IPS-11a (cell line): ENCODE data around the gene TP53RK.
A peak's percentile ranks its signal among the peaks of the same experiment; 100 is the strongest.

Source experiments
- H3K4me3 ChIP-seq: one replicate; pipeline ENCODE4 v1.5.1; 2013; ENCODE audit warnings: low read depth, low read length, control low read depth

The TP53RK gene

DNA sequence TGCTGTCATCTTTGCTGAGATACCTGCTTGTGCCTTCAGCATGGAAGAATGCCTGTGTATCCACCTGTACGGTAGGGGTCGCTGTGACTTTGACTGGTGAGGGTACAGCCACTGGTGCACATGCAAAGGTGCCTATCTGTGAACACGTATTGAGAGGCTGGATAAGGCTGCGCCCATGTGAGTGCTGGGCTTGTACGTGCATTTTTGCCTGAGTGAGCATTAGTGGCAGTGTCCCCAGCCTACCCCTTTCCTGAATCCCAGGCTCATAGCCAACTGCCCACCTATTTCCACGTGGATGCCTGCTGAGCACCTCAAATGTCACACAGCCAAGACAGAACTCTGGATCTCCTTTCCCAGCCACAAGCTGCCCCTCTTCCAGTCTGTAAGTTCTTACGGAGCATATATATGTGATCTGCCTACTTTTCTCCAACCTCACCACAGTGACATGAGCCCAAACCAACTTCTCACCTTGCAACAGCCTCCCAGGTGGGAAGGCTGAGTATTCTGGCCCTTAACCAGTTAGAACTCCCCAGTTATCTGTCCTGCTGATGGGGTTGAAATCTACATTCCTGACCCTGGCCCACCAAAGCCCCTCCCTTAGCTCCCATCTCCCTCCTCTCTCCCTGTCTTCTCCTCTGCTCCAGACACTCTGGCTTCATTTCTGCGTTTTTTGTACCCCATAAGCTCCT lies 19.1 kb upstream of the TP53RK start:
- no peak overlapping the region for H3K4me3 ChIP-seq

DNA sequence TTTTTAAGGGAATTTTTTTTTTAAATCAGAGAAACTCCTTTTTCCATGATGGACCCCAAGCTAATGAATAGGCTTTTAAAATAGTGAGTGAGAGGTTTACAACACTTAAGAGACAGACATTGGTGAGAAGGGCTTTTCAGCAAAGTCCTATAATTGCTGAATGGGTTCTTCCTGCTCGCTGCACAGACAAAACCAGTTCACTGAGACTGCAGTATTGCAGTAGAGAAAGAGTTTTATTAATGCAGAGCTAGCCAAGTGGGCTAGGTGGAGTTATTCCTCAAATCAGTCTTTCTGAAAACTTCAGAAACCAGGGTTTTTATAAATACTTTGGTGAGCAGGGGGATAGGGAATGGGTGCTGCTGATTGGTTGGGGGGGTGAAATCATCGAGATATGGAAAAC lies 17.0 kb upstream of the TP53RK start:
- H3K4me3 ChIP-seq, result no peak overlapping the region

DNA sequence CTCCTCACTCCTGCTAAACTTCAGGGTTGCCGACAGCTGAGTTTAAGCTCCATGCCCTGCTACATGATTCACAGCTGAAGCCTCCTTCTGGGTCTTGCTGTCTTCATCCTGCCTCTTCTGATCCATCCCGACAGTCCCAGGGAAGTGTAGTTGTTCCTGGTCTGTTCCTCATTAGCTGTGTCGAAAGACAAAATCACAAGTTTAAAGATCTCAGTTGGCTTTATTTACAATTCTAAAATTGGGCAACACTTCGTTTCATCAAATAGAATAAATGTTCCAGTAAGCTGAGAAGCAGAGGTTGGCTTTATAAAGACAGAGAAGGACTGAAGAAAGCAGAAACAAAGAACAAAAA lies 16.1 kb upstream of the TP53RK start:
- no peak overlapping the region for H3K4me3 ChIP-seq

DNA sequence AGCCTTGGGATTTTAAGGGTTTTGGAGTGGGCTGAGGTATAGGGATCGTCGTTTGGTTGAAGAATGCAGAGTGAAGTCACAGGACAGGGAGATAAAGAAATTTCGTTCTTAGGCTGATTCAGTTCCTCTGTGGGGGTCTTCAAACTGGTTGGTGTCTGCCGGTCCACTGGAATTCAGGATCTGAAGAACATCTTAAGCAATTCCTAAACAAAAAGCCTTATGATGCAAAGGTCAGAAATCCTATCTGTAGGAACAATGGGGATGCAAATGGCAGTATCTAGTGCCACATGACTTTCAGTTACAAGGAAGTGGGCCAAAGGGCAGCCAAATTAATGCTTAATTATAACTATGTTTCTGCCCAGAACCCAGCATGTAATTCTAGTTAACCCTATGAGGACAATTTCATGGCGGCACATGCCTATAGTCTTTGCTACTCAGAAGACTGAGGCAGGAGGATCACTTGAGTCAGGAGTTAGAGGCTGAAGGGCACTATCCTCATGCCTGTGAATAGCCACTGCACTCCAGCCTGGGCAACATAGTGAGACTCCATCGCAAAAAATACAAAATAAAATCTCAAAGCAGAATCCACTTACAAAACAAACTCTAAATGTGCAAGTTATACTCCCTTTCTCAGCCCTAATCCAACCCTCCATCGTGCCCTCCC lies 15.6 kb upstream of the TP53RK start:
- H3K4me3 ChIP-seq, result no peak overlapping the region

DNA sequence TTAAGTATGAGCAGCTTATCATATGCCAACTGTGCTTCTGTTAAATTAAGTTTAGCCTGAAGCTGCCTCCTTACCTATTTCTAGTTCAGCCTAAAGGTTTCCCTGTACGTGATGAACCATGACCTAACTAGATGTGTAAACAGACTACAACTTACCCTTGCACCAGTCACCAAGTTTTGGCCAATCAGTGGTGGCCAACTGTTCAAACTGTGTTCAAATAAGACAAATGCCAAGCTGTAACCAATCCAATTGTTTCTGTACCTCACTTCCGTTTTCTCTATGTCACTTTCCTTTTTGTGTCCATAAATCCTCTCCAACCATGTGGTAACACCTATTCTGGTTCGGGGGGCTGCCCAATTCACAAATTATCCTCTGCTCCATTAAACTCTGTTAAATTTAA lies 14.2 kb upstream of the TP53RK start:
- H3K4me3 ChIP-seq, result no peak overlapping the region

DNA sequence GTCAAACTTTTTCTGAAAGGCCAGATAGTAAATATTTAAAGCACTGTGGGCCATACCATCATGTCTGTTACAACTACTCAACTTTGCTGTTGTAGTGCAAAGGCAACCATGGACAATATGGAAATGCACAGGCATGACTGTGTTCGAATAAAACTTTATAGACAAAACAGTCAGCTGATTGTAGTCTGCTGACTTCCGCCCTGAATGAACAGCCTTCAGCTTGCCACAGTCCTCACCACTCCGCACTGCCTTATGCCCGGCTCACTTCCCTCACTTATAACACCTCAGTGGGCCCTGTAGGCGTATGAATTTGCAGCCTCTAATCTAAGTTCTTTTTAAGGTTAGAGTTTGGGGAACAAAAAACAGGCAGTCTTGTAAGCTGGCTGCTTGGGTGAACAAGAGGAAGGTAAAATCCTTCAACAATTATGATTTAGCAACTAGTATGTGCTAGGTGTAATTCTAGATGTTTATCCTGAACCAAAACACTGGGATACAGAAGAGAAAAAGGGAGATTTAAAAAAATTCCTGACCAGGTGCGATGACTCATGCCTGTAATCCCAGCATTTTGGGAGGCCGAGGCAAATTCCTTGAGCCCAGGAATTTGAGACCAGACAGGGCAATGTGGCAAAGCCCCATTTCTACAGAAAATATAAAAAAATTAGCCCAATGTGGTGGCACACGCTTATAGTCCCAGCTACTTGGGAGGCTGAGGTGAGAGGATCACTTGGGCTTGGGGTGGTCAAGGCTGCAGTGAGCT lies 13.4 kb upstream of the TP53RK start:
- H3K4me3 ChIP-seq, result no peak overlapping the region

DNA sequence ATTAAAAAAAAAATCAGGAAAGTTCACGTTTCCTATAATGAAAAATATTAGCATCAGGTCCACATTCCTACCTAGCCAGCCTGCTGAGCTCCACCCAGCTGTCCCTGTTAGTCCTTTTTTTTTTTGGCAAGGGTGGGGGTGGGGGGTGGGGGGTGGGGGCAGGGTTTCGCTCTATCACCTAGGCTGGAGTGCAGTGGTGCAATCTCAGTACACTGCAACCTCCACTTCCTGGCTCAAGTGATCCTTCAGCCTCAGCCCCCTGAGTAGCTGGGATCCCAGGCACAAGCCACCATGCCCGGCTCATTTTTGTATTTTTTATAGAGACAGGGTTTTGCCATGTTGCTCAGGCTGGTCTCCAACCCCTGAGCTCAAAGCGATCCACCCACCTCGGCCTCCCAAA lies 12.7 kb upstream of the TP53RK start:
- H3K4me3 ChIP-seq, result no peak overlapping the region

DNA sequence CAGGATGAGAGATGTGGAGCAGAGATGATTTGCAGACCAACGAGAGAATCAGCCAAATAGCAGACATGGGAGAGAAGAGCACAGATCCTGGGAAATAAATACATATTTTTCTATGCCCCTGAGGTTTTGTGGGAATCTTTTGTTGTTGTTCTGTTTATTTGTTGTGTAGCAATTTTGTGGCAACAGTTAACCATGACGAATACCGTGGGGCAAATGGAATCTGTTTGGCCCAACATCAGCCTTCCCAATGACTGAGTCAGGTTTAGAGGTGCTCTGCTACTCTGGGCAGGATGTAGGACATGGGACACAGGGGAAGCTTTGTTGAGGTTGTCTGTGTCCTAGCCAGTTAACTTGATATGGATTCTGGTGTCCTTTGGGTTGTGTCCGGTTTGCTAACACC lies 12.3 kb upstream of the TP53RK start:
- H3K4me3 ChIP-seq, result no peak overlapping the region

DNA sequence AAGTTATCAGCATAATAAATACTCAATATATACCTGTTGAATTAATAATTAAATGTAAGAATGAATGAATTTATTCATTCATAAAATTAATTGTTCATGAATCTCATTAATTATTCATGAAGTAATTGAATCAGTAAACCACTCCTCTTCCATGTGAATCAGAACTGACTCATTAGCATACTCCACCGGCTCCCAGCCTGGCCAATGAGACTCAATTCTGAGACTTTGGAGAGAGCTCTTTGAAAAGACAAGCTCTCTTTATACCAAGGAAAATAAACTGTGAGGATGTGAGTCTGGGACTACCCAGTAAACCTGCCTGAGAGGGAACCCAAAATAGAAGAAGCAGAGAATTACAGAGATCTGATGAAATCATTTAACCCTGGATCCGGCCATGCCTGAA lies 11.8 kb upstream of the TP53RK start:
- H3K4me3 ChIP-seq, result no peak overlapping the region

DNA sequence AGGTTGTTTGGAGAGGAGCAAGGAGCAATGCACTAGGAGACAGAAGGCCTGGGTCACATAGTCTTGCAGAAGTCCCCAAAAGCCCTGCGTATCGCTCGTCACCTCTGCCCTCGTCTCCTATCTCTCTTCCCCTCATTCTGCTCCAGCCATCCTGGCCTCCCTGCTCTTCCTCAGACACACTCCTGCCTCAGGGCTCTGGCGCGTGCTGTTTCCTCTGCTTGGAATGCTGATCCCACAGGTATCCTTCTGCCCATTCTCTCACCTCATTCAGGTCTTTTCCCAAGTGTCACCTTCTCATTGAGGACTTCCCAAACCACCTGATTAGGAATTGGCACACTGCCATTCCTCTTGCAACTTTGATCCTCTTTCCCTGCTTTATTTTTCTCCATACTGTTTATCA lies 11.2 kb upstream of the TP53RK start:
- no peak overlapping the region for H3K4me3 ChIP-seq

DNA sequence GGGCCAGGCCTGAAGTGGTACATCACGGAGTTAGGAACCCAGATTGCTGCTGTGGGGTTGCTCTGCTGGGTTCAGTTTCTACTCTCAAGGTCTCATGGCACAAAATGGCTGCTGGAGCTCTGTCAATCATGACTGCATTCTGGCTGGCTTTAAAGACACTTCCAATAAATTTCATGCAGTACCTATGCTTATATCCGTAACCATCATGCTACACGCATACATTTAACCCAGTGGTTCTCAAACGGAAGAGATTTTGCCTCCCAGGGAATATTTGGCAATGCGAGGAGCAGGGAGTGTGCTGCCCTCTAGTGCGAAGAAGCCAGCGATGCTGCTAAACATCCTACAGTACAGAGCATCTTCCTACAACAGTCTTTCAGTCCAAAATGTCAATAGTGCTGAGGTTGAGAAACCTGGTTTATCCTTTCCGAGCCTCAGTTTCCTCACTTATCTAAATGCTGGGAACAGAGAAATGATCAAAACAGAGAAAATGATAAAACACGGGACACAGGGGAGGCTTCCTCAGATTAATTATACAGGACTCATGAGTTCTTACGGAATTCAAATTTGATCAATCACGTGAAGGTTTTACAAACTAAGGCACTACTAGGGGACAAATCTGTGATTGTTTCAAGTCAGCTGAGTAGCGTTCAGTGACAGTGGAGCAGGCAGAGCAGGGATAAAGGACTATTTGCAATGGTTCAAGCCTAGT lies 10.6 kb upstream of the TP53RK start:
- H3K4me3 ChIP-seq, result no peak overlapping the region

DNA sequence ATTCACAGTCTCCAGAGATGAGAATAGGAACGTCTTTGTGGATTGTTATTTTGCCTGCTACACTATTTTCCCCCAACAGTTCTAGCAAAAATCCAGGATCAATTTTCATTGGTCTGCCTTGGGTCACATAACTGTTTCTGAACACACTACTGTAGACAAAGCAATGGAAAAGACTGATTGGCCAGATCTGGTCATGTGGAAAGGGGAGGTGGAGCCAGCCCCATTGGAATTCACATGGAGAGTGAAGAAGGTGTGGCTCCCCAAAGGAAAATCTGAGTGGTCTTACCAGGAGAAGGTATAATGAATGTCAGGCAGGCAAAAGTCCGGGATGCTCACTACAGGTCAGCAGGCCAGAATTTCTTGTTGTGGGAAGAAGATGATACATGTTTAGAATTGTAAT lies 9.5 kb upstream of the TP53RK start:
- H3K4me3 ChIP-seq, result no peak overlapping the region

DNA sequence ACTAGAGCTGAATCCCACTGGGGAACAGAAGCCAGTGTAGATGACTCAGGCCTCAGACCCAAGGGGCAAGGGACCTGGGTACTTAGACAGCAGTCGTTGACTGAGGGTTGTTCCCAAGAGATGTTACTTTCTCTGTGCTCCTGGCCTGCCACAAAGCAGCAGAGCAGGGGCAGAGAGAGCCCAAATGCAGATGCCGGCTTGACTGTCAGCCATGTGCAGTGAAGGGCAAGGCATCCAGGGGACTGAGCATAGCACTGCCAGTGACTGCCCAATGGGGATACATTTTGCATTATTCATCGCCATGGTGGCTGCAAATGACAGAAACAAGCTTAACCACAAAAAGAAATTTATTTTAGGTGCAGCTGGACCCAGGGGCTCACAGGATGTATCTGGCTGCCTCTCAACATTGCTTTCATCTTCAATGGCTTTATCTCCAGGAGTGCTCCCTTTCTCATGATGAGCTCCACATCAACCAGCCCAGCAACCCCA lies 7.6 kb upstream of the TP53RK start:
- H3K4me3 ChIP-seq, result no peak overlapping the region

DNA sequence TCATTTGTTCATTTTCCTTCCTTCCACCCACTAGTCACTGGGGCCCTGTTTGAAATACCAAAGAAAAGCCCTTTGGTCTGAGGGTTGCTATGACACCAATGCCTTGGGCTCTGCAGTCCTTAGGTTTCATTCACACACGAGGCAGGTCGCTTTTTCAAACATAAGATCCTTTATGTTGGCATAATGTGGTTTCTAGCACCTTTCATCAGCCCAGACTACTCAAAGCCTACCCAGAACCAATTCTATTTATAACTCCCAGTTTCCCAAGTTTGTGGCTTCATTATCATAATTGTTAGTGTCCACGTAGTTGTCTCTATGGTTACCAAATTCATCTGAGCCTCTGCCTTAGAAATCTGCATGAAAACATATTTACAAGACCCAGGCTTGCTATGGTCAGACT lies 6.6 kb upstream of the TP53RK start:
- H3K4me3 ChIP-seq, result no peak overlapping the region

DNA sequence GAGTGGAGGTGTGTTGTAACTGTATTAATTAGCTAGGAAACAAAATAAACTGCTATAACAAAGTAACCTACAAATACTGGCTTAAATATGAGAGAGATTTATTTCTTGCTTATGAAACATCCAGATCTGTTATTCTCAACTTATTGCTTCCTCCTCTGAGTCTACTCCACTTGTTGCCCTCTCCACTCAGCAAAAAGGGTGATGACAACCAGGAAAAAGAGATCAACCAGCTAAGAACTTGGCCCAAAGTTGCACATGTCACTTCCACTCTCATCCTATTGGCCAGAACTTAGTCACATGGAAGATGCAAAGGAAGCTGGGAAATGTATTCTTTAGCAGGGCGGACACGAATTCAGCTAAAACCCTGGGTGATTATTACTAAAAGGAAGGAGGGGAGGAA lies 5.2 kb upstream of the TP53RK start:
- H3K4me3 ChIP-seq, result no peak overlapping the region

DNA sequence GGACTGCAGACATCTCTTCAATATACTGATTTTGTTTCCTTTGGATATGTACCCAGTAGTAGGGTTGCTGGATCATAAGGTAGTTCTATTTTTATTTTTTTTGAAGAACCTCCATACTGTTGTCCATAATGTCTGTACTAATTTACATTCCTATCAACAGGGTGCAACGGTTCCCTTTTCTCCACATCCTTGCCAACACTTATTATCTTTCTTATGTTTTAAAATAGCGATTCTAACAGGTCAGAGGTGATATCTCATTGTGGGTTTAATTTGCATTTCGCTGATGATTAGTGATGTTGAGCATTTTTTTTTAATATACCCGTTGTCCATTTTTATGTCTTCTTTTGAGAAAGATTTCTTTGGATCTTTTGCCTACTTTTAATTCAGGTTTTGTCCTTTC lies 2.0 kb upstream of the TP53RK start:
- no peak overlapping the region for H3K4me3 ChIP-seq

DNA sequence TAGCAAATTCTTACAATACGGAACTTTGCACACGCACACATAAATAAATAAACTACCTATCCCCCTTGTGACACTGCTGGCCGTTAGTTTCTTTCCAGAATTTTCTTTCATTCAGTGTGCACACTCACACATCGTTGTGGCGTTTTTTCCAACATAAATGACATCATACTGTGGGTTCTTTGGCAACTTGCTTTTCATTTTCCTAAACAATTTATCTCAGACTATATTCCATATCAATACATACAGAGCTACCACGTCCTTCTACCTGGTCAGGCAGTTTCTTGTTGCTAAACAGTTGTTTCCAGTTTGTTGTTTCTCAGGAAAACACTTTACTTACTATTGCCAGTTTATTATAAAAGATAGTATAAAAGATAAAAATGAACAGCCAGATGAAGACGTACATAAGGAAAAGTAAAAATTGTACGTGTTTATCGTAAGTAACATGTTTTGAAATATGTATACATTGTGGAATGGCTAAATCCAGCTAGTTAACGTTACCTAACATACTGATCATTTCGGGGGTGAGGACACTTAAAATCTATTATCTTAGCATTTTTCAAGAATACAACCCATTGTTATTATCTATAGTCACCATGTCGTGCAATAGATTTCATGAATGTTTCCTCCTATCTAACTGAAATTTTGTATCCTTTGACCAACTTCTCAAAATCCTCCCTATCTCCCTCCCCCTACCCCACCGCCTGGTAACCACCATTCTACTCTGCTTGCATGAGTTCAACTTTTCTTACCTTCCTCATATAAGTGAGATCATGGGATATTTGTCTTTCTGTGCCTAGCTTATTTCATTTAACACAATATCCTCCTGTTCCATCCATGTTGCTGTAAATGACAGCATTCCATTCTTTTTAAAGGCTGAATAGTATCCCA lies 1.2 kb upstream of the TP53RK start:
- peak overlapping the region; percentile 0 for H3K4me3 ChIP-seq

DNA sequence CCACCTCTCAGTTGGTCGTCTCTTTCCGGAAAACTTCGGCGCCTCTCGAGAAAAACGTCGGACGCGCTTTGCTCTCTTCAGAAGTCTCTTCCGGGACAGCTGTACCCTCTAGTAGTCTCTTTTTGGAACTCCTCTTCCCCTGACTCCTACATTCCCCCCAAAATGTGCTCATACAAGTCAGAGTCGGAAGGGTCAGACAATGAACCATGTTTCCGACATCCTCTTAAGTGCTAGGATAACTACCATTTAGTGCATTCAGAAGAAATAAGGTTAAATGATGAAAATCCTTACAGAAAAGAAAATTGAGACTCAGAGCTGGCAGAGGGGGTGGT lies 476 bp upstream of the TP53RK start:
- H3K4me3 ChIP-seq, result peak overlapping the region; percentile 35

DNA sequence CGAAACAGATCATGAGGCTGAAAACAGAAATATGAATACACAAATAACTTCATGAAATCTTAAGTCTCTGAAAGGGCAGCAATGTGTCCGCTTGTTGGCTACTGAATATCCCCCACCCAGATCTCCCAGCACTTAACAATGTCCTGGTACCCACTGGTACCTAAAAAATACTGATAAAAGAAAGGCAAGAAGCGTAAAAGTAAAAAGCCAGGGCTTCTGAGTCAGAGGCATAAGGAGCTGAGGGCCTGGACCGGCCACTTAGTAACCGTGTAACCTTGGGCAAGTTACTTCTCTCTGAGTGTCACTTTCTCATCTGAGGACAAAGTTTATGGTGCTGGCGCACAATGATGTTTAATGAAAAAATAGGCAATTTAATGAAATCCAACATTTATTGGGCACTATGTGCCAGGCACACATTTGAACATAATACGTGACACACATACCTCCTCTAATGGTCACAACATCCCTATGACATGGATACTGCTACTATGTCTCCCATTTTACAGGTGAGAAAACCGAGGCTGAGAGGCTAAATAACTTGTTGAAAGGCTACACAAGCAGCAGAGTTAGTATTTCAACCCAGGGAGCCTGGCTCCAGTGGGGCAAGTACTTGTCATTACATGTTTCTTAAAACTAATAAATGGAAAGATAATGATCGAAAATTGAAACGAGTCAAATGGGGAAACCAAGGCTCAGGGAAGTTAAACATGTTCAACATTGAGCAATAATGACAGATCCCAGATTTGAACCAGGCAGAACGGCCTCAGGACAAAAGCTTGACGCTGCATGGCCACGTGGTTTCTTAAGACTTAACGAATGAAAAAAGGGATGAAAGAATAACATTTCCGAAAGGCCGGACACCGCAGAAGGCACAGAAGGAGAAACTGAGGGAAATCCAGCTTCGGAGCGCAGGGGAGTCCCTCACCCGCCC lies 828 bp downstream of the TP53RK start:
- H3K4me3 ChIP-seq, result peak overlapping the region; percentile 59
